Keratinocyte (primary cell): ENCODE results near the gene IGFBP6. TPM values are rescaled to one million over a fixed set of nuclear protein-coding genes. Genes with fewer than 3 reads are reported as not detected.

Experiments
- DNase-seq: peaks from one replicate; pipeline ENCODE4 v3.0.0-alpha.2; 2011; ENCODE audit warnings: low read depth, missing footprints, low spot score
- FAIRE-seq: peaks from 2 replicates; lab custom pipeline; 2011; peaks lifted over from hg19 to GRCh38; lab: Jason Lieb, UNC
- H2AFZ ChIP-seq: 2 replicates; pipeline ENCODE4 v1.6.0; 2012; ENCODE audit warnings: low read length, control low read depth, inconsistent platforms; ENCODE audit not compliant: control insufficient read depth
- H3K27ac ChIP-seq: 2 replicates; pipeline ENCODE4 v1.5.1; 2011; ENCODE audit warnings: low read length; ENCODE audit not compliant: control insufficient read depth, insufficient read depth
- H3K27me3 ChIP-seq: 3 replicates; pipeline ENCODE4 v1.6.0; 2011; ENCODE audit warnings: low read length; ENCODE audit not compliant: control insufficient read depth, insufficient read depth; ENCODE audit errors: extremely low read depth
- H3K36me3 ChIP-seq, 2 experiments: 2 replicates in 1 of 2; 3 replicates in 1 of 2; pipeline ENCODE4 v1.5.1; 2011; ENCODE audit warnings: low read length in 2 of 2, mild to moderate bottlenecking in 1 of 2; ENCODE audit not compliant: control insufficient read depth in 2 of 2, insufficient read depth in 2 of 2; ENCODE audit errors: extremely low read depth in 1 of 2
- H3K4me1 ChIP-seq: 3 replicates; pipeline ENCODE4 v1.5.1; 2011; ENCODE audit warnings: low read length; ENCODE audit not compliant: control insufficient read depth, insufficient read depth; ENCODE audit errors: extremely low read depth
- H3K4me2 ChIP-seq: 3 replicates; pipeline ENCODE4 v1.6.0; 2011; ENCODE audit warnings: low read depth, low read length; ENCODE audit not compliant: control insufficient read depth, insufficient read depth; ENCODE audit errors: extremely low read depth
- H3K4me3 ChIP-seq, 3 experiments: fragments of 200-600 bp in 1 of 3; sonication (generic) in 1 of 3; 2 replicates in 2 of 3; 3 replicates in 1 of 3; pipeline ENCODE4 v1.5.1; 2011 to 2016; ENCODE audit warnings: low read length in 3 of 3, mild to moderate bottlenecking in 3 of 3, control low read depth in 2 of 3, inconsistent platforms in 1 of 3, low read depth in 1 of 3, mixed read lengths in 1 of 3, mixed run types in 1 of 3, moderate library complexity in 1 of 3; ENCODE audit not compliant: control insufficient read depth in 2 of 3, insufficient read depth in 2 of 3; ENCODE audit errors: extremely low read depth in 1 of 3
- H3K79me2 ChIP-seq: 2 replicates; pipeline ENCODE4 v1.6.0; 2012; ENCODE audit warnings: low read length; ENCODE audit not compliant: control insufficient read depth, insufficient read depth
- H3K9ac ChIP-seq: 3 replicates; pipeline ENCODE4 v1.6.0; 2011; ENCODE audit warnings: low read length; ENCODE audit not compliant: control insufficient read depth, insufficient read depth; ENCODE audit errors: extremely low read depth
- H3K9me1 ChIP-seq: 3 replicates; pipeline ENCODE4 v1.6.0; 2011; ENCODE audit warnings: low read length; ENCODE audit not compliant: control insufficient read depth, insufficient read depth; ENCODE audit errors: extremely low read depth
- H3K9me3 ChIP-seq: 2 replicates; pipeline ENCODE4 v1.5.1; 2012; ENCODE audit warnings: low read depth, low read length; ENCODE audit not compliant: control insufficient read depth
- H4K20me1 ChIP-seq: 3 replicates; pipeline ENCODE4 v1.6.0; 2011; ENCODE audit warnings: low read length; ENCODE audit not compliant: control insufficient read depth, insufficient read depth; ENCODE audit errors: extremely low read depth
- EZH2 ChIP-seq: IDR thresholded peaks from one replicate; pipeline ENCODE4 v1.6.1; 2012; ENCODE audit warnings: inconsistent platforms, mild to moderate bottlenecking, low read length, moderate library complexity
- dilution Hi-C: fragments of 300-500 bp; cut with MboI; formaldehyde crosslinking; loops from one replicate; pipeline ENCODE4 v1.7.0; 2020; ENCODE audit warnings: low sequenced_read_pairs; ENCODE audit not compliant: extremely low pct_ligation_motif_present
- polyA plus RNA-seq, 5 experiments: library from polyadenylated mRNA; depleted of rRNA in 3 of 5; stranded (reverse) in 3 of 5; stranded (forward) in 1 of 5; unstranded in 1 of 5; fragments of >200 nt; gene quantifications; 1 replicate in 1 of 5; 2 replicates in 3 of 5; 3 replicates in 1 of 5; pipeline versions ENCODE4 v1.2.1 to v1.2.3, GENCODE V29; 2011 to 2012; ENCODE audit warnings: missing spikeins in 2 of 5, low read depth in 1 of 5, low replicate concordance in 1 of 5
- TF ChIP-seq, protein P1 (sequence below), 3 experiments: IDR thresholded peaks in 1 of 3; conservative IDR thresholded peaks in 1 of 3; optimal IDR thresholded peaks in 1 of 3; 2 replicates in 2 of 3; 3 replicates in 1 of 3; pipeline versions ENCODE3 to v1.5.1; 2011; ENCODE audit warnings: low read length in 3 of 3, mild to moderate bottlenecking in 3 of 3, moderate library complexity in 2 of 3, control low read depth in 1 of 3, inconsistent platforms in 1 of 3; ENCODE audit not compliant: insufficient read depth in 2 of 3; ENCODE audit errors: extremely low read depth in 1 of 3

Gene IGFBP6
- polyA plus RNA-seq, 1 donor (not counting 4 experiments of a cell fraction or from before 2014, with no cell fraction given) = 30.1 TPM

DNA sequence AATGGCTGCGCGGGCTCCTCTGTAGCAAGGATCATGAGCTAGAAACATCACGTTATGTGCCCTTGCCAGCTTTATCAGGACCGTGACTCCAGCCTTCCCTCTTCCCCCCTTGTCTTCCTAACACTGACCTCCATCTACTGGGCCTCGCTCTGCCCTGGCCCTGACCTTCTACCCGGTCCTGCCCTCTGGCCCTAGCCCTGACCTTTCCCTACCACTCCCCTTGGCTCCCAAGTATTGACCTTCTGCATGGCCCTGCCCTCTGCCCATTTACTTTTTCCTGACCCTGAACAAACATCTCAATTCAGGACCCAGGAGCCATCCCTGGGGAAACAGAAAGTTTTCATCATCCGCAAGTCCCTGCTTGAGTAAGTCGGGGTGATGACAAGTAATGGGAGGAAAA lies 7.8 kb downstream of the IGFBP6 start:
- TF ChIP-seq, protein P1, sequence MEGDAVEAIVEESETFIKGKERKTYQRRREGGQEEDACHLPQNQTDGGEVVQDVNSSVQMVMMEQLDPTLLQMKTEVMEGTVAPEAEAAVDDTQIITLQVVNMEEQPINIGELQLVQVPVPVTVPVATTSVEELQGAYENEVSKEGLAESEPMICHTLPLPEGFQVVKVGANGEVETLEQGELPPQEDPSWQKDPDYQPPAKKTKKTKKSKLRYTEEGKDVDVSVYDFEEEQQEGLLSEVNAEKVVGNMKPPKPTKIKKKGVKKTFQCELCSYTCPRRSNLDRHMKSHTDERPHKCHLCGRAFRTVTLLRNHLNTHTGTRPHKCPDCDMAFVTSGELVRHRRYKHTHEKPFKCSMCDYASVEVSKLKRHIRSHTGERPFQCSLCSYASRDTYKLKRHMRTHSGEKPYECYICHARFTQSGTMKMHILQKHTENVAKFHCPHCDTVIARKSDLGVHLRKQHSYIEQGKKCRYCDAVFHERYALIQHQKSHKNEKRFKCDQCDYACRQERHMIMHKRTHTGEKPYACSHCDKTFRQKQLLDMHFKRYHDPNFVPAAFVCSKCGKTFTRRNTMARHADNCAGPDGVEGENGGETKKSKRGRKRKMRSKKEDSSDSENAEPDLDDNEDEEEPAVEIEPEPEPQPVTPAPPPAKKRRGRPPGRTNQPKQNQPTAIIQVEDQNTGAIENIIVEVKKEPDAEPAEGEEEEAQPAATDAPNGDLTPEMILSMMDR (optimal IDR thresholded peaks at IDR 0.05 in 1 of 3, IDR thresholded peaks at IDR 0.05 in 1 of 3, conservative IDR thresholded peaks at IDR 0.05 in 1 of 3; ENCODE audit: extremely low read depth in 1 of 3, insufficient read depth in 2 of 3, low read length in 3 of 3) = no peak
- no peak for TF ChIP-seq EZH2
- Histone ChIP-seq H3K4me3 (no peak overlapping the region), H3K9me3 (no peaks in the 10 kb centered on the region), H3K27me3 (no peaks in the 10 kb centered on the region), H3K79me2 (no peaks in the 10 kb centered on the region), H3K4me1 (no peaks in the 10 kb centered on the region), H3K4me2 (no peak overlapping the region), H2AFZ (no peak overlapping the region), H3K9ac (no peak overlapping the region), H3K27ac (no peak overlapping the region), H3K36me3 (no peaks in the 10 kb centered on the region), H3K9me1 (no peaks in the 10 kb centered on the region), H4K20me1 (no peaks in the 10 kb centered on the region)
- dilution Hi-C loops = no loop called here
- DNase-seq (no peak), FAIRE-seq (no peak)

DNA sequence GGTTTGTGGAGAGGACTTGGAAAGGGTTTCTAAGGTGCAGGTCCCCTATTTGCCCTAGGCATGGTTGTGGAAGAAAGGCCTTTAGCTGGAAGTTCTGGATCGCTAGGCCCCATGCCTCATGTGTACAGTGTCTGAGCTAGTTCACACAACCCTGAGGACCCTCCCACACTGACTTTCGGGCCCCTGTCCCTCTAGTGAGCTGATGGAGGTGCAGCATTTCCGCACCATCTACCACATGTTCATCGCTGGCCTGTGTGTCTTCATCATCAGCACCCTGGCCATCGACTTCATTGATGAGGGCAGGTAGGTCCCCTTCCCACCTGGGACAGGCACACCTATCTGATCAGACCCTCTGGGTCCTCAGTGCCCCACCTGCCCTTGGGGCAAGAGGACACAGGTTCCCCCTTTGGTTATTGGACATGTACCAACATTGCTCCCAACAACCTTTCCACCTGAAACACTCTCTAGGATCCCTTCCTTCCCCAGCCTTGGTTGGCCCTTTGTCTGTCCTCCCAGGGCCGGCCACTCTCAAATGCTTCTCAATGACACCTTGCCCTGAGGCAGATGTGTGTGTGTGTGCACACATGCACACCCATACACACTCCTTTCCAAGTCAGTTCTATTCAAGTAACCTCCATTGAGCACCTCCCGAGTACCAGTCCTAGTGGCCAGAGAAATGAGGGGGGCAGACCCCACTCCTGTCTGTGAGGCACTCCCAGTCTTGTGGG lies 8.4 kb downstream of the IGFBP6 start:
- dilution Hi-C loops = no loop called here
- H3K27me3 ChIP-seq = no peaks in the 10 kb centered on the region
- H3K27ac ChIP-seq = no peak overlapping the region
- H3K36me3 ChIP-seq = no peaks in the 10 kb centered on the region
- H4K20me1 ChIP-seq = no peaks in the 10 kb centered on the region
- H3K4me2 ChIP-seq = no peak overlapping the region
- no peaks in the 10 kb centered on the region for H3K4me1 ChIP-seq
- H3K9me3 ChIP-seq = no peaks in the 10 kb centered on the region
- no peak overlapping the region for H2AFZ ChIP-seq
- no peak for FAIRE-seq
- no peak for TF ChIP-seq EZH2
- TF ChIP-seq, protein P1 (optimal IDR thresholded peaks at IDR 0.05 in 1 of 3, IDR thresholded peaks at IDR 0.05 in 1 of 3, conservative IDR thresholded peaks at IDR 0.05 in 1 of 3; ENCODE audit: extremely low read depth in 1 of 3, insufficient read depth in 2 of 3, low read length in 3 of 3) = no peak
- H3K4me3 ChIP-seq = no peak overlapping the region
- H3K9ac ChIP-seq = no peak overlapping the region
- no peaks in the 10 kb centered on the region for H3K79me2 ChIP-seq
- no peak for DNase-seq
- H3K9me1 ChIP-seq = no peaks in the 10 kb centered on the region
